ENCODE results near the gene LMCD1. TPM values are rescaled to one million over a fixed set of nuclear protein-coding genes. Genes with fewer than 3 reads are reported as not detected.

LMCD1 gene
- total and polyA plus RNA-seq, 2 of the 4 experiments (the other 2 are of a cell fraction): 50.0 to 53.8 TPM

DNA sequence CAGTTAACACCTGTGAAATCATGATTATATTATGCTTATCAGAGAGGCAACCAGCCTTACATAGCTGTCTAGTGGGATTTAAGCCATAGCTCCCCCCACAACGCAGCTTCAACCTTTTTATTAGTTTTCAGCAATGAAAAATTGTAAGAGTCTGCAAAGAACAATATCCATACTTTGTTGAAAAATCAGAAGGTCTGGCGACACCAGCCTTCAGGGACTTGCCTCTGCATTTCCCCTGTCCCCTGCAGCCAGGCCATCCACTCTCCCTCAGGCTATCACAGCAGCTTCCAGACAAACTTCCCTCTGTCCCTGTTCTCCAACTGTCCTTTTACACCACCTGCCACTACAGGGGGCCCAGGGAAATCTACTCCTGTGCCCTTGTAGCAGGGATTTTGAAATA is 83.0 kb downstream of the LMCD1 start:
- ChIA-PET POLR2A (ENCODE audit: unreplicated experiment) (no interaction called here), CTCF (interaction anchor here (0.7 kb wide), 1 partner anchor 137 kb away, joined by 3 read pairs; no protein-coding TSS in a partner anchor)
- Histone ChIP-seq H4K8ac (ENCODE audit: low read depth in 2 of 2, low read length in 2 of 2) (no peak overlapping the region), H2BK120ac (ENCODE audit: low read depth, low read length) (no peak overlapping the region), H3K14ac (replicated peaks; ENCODE audit: low read depth, low read length) (no peak overlapping the region), H3K36me3 (ENCODE audit: control insufficient read depth, insufficient read depth, low read length) (no peaks in the 10 kb centered on the region), H3K56ac (ENCODE audit: extremely low read depth, insufficient read depth, low read length) (no peak overlapping the region), H4K5ac (ENCODE audit: low read depth, low read length) (no peak overlapping the region), H3K4ac (ENCODE audit: low read depth, low read length) (no peak overlapping the region), H3K4me1 (ENCODE audit: control insufficient read depth, insufficient read depth, low read length) (peaks cover 7% of the 10 kb centered on the region), H2AK5ac (ENCODE audit: low read depth, low read length) (no peak overlapping the region), H3K9ac (ENCODE audit: low read depth, low read length) (no peak overlapping the region), H3K9me1 (ENCODE audit: insufficient read depth, low read length) (no peaks in the 10 kb centered on the region), H3K18ac (ENCODE audit: low read depth, low read length) (no peak overlapping the region), H3K27ac (ENCODE audit: insufficient read depth, low read length) (no peak overlapping the region), H2BK20ac (ENCODE audit: low read depth, low read length) (no peak overlapping the region), H3K23ac (ENCODE audit: low read depth, low read length) (no peak overlapping the region), H2AK9ac (replicated peaks; ENCODE audit: low read depth, low read length, poor library complexity) (no peak overlapping the region), H3K79me1 (ENCODE audit: low read depth in 1 of 2, low read length in 2 of 2) (no peaks in the 10 kb centered on the region), H3K9me3 (ENCODE audit: control insufficient read depth, insufficient read depth, low read length) (no peaks in the 10 kb centered on the region), H3K4me3 (ENCODE audit: insufficient read depth, low read depth, low read length) (no peak overlapping the region), H4K91ac (ENCODE audit: insufficient read depth, low read depth, low read length) (no peak overlapping the region), H3K27me3 (ENCODE audit: control insufficient read depth, insufficient read depth, low read length) (no peaks in the 10 kb centered on the region), H2BK5ac (ENCODE audit: low read depth, low read length, poor library complexity, severe bottlenecking) (no peak overlapping the region), H2BK15ac (ENCODE audit: low read depth, low read length) (no peak overlapping the region), H4K20me1 (ENCODE audit: insufficient read depth, low read length) (no peaks in the 10 kb centered on the region), H3K4me2 (ENCODE audit: low read depth, low read length) (no peak overlapping the region), H2AFZ (replicated peaks; ENCODE audit: low read length, poor library complexity) (no peak overlapping the region)
- DNase-seq: no peak
- in situ Hi-C loops (cut with MboI; ENCODE audit: low sequenced_read_pairs): no loop called here
- no CpG with 5 or more reads among the region's 2 CpGs for WGBS, 2 experiments (ENCODE audit: extremely low coverage in 2 of 2, insufficient read length in 1 of 2)
- dilution Hi-C loops (cut with HindIII; ENCODE audit: low sequenced_read_pairs, unreplicated experiment): no loop called here
- no peak for TF ChIP-seq MXI1 (IDR thresholded peaks at IDR 0.05; ENCODE audit: borderline replicate concordance, low read depth, low read length)
- TF ChIP-seq, protein P1, sequence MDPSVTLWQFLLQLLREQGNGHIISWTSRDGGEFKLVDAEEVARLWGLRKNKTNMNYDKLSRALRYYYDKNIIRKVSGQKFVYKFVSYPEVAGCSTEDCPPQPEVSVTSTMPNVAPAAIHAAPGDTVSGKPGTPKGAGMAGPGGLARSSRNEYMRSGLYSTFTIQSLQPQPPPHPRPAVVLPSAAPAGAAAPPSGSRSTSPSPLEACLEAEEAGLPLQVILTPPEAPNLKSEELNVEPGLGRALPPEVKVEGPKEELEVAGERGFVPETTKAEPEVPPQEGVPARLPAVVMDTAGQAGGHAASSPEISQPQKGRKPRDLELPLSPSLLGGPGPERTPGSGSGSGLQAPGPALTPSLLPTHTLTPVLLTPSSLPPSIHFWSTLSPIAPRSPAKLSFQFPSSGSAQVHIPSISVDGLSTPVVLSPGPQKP (IDR thresholded peaks at IDR 0.05; ENCODE audit: borderline replicate concordance, low read depth, low read length): no peak
- no peak for TF ChIP-seq MAFK (IDR thresholded peaks at IDR 0.05; ENCODE audit: low read depth, low read length)
- no peak for TF ChIP-seq CEBPB (IDR thresholded peaks at IDR 0.05; ENCODE audit: low read depth, low read length)
- no peak for TF ChIP-seq FOS (IDR thresholded peaks at IDR 0.05; ENCODE audit: low read depth, low read length)
- ATAC-seq (ENCODE audit: low read depth): no peak
- intact Hi-C loops (cut with micrococcal nuclease): no loop called here
- BruUV-seq (replicated peaks): no TSS peak

Measured in IMR-90 (cell line).